Thyroid gland (tissue), 4 donors: ENCODE results near the gene C19orf25. TPM values are rescaled to one million over a fixed set of nuclear protein-coding genes. Genes with fewer than 3 reads are reported as not detected.

Experiments
- DNase-seq, 2 donors: peaks; one replicate each; pipeline ENCODE4 v3.0.0-alpha.2; 2019
- H3K27ac ChIP-seq, 3 donors: fragments of 200-600 bp; sonication (generic); 1 replicate in 2 of 3; 2 replicates in 1 of 3; pipeline ENCODE4 v1.5.1; 2016 to 2019; ENCODE audit warnings: mild to moderate bottlenecking in 1 of 3, moderate library complexity in 1 of 3
- H3K27me3 ChIP-seq: fragments of 200-600 bp; sonication (generic); one replicate; pipeline ENCODE4 v1.5.1; 2019
- H3K36me3 ChIP-seq, 2 donors: fragments of 200-600 bp; sonication (generic); one replicate each; pipeline ENCODE4 v1.5.1; 2016 to 2019
- H3K4me1 ChIP-seq, 2 donors: fragments of 200-600 bp; sonication (generic); one replicate each; pipeline ENCODE4 v1.5.1; 2017 to 2019
- H3K4me3 ChIP-seq, 3 donors: fragments of 200-600 bp; sonication (generic); replicated peaks in 1 of 3; 1 replicate in 2 of 3; 2 replicates in 1 of 3; pipeline ENCODE4 v1.5.1; 2016; ENCODE audit warnings: mild to moderate bottlenecking in 1 of 3
- H3K9me3 ChIP-seq: fragments of 200-600 bp; sonication (generic); one replicate; pipeline ENCODE4 v1.5.1; 2017
- CTCF ChIP-seq, 6 experiments: fragments of 200-600 bp in 3 of 6; fragments of 450-650 bp in 3 of 6; sonication (generic) in 3 of 6; IDR thresholded peaks; one replicate each; pipeline ENCODE4 v1.5.1; 2016 to 2019; ENCODE audit warnings: antibody characterized with exemption in 6 of 6, mild to moderate bottlenecking in 2 of 6, inconsistent platforms in 1 of 6, moderate library complexity in 1 of 6
- POLR2A ChIP-seq, 2 donors: fragments of 450-650 bp; IDR thresholded peaks; one replicate each; pipeline ENCODE4 v1.6.1; 2017; ENCODE audit warnings: antibody characterized with exemption in 2 of 2, mild to moderate bottlenecking in 2 of 2, moderate library complexity in 1 of 2
- WGBS, 2 donors: methylation state at CpG; one replicate each; pipeline ENCODE4 v1.1.5; 2017; 5-methylcytosine and 5-hydroxymethylcytosine counted together
- intact Hi-C: fragments of 100-400 bp; cut with DNase I; formaldehyde crosslinking; loops from one replicate; pipeline ENCODE4 v1.15.1; 2023
- total RNA-seq, 4 donors: library from RNA; depleted of rRNA; stranded (reverse); fragments of >200 nt; gene quantifications; one replicate each; pipeline ENCODE4 v1.2.3, GENCODE V29; 2016

C19orf25 gene
- total RNA-seq, 4 donors from 2014 or later: 47.0 to 64.9 (median 56.5) TPM

- no peak overlapping the region for H3K4me3 ChIP-seq
- H3K9me3 ChIP-seq: no peaks in the 10 kb centered on the region
- WGBS, 2 donors: 8% methylated on average over 2 of the region's 49 CpGs; no CpG with 5 or more reads in 1 of the 2 donors
- TF ChIP-seq POLR2A (IDR thresholded peaks at IDR 0.05): no peak
- no peak for TF ChIP-seq CTCF (IDR thresholded peaks at IDR 0.05)
- no peak overlapping the region for H3K27ac ChIP-seq
- H3K27me3 ChIP-seq: peaks cover 55% of the 10 kb centered on the region
- no peak for DNase-seq
- intact Hi-C loops: no loop called here
- no peaks in the 10 kb centered on the region for H3K36me3 ChIP-seq
- peaks cover 29 to 58% of the 10 kb centered on the region in 2 donors for H3K4me1 ChIP-seq
Observed at GRCh38 chr19:1468274-1468820, 10.7 kb downstream of the C19orf25 start.

- whole genome bisulfite sequencing, 2 donors: 30% methylated on average over 2 of the region's 92 CpGs; no CpG with 5 or more reads in 1 of the 2 donors
- no peak for TF ChIP-seq CTCF (IDR thresholded peaks at IDR 0.05)
- TF ChIP-seq POLR2A (IDR thresholded peaks at IDR 0.05): no peak
- no peak for DNase-seq
- Histone ChIP-seq H3K27ac (no peak overlapping the region), H3K4me1 (peaks cover 29 to 58% of the 10 kb centered on the region in 2 donors), H3K27me3 (peaks cover 51% of the 10 kb centered on the region), H3K36me3 (no peaks in the 10 kb centered on the region), H3K9me3 (no peaks in the 10 kb centered on the region), H3K4me3 (no peak overlapping the region)
- intact Hi-C loops: no loop called here
Observed at GRCh38 chr19:1467490-1468273, 11.3 kb downstream of the C19orf25 start.

- Histone ChIP-seq H3K27ac (no peak overlapping the region), H3K4me3 (no peak overlapping the region), H3K4me1 (peaks cover 29 to 58% of the 10 kb centered on the region in 2 donors), H3K27me3 (peaks cover 51% of the 10 kb centered on the region), H3K9me3 (no peaks in the 10 kb centered on the region), H3K36me3 (no peaks in the 10 kb centered on the region)
- intact Hi-C loops: no loop called here
- TF ChIP-seq POLR2A (IDR thresholded peaks at IDR 0.05): no peak
- no peak for TF ChIP-seq CTCF (IDR thresholded peaks at IDR 0.05)
- no peak for DNase-seq
- no CpG with 5 or more reads among the region's 36 CpGs for WGBS, 2 donors
Observed at GRCh38 chr19:1467215-1467489, 11.9 kb downstream of the C19orf25 start.

GRCh38 chr19:1466461-1467214 lies 12.4 kb downstream of the C19orf25 start:
- Histone ChIP-seq H3K36me3 (no peaks in the 10 kb centered on the region), H3K9me3 (no peaks in the 10 kb centered on the region), H3K27me3 (peaks cover 47% of the 10 kb centered on the region), H3K4me1 (peaks cover 29 to 55% of the 10 kb centered on the region in 2 donors), H3K4me3 (no peak overlapping the region), H3K27ac (no peak overlapping the region)
- 25 to 40% methylated on average over 4 to 8 of the region's 70 CpGs for WGBS, 2 donors
- intact Hi-C loops: no loop called here
- DNase-seq: no peak
- no peak for TF ChIP-seq CTCF (IDR thresholded peaks at IDR 0.05)
- no peak for TF ChIP-seq POLR2A (IDR thresholded peaks at IDR 0.05)
